ENCODE results near the gene PPP3CA.
"Not testable (repeated sequence)": the region's sequence is repeated elsewhere in the genome, so short reads cannot be mapped to it uniquely, and the experiment has no call there.

Gene PPP3CA

GRCh38 chr4:101035487-101035886, 311.8 kb downstream of the PPP3CA start:
- no peak for DNase-seq

DNA sequence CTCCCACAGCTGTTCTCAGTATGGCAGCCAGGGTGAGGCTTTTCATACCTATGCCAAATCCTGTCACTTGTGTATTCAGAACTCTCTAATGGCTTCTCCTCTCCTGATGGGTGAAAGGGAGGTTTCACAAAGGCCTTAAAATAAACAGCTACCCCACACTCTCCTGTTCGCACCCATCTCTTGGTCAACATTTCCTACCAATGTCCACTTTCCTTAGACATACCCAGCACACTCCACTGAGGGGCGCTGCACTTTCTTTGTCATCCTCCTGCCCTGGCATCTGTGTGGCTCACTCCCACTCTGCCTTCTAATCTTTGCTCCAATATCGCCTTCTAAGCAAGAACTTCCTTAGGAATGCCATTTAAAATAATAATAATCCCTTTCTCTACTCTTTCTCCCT, 313.3 kb downstream of the PPP3CA start:
- DNase-seq, result no peak

GRCh38 chr4:101032541-101032940, 314.8 kb downstream of the PPP3CA start:
- no peak for DNase-seq

DNA sequence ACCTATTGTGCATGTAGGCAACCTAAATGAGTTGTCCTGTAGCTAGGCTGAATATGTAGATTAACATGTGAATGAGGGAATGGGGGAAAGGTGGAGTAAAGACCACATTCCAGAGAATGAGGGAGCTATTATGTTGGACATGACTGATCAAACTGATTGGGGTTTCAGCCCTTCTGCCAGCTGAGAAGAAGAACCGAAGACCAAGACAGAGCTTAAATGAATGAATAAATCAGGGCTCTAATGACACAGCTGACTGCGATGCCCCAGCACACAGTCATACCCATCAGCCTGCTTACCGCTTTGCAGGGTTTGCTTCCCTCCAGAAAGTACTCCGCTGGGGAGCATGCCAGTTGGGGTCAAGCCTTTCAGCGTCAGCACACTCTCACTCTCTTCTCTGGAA, 315.4 kb downstream of the PPP3CA start:
- DNase-seq, result no peak

- no peak for DNase-seq
These were observed 318.4 kb downstream of the PPP3CA start for GRCh38 chr4:101028886-101029285.

GRCh38 chr4:101027721-101028120, 319.6 kb downstream of the PPP3CA start:
- no peak for DNase-seq

GRCh38 chr4:101025755-101026154, 321.6 kb downstream of the PPP3CA start:
- no peak for DNase-seq

DNA sequence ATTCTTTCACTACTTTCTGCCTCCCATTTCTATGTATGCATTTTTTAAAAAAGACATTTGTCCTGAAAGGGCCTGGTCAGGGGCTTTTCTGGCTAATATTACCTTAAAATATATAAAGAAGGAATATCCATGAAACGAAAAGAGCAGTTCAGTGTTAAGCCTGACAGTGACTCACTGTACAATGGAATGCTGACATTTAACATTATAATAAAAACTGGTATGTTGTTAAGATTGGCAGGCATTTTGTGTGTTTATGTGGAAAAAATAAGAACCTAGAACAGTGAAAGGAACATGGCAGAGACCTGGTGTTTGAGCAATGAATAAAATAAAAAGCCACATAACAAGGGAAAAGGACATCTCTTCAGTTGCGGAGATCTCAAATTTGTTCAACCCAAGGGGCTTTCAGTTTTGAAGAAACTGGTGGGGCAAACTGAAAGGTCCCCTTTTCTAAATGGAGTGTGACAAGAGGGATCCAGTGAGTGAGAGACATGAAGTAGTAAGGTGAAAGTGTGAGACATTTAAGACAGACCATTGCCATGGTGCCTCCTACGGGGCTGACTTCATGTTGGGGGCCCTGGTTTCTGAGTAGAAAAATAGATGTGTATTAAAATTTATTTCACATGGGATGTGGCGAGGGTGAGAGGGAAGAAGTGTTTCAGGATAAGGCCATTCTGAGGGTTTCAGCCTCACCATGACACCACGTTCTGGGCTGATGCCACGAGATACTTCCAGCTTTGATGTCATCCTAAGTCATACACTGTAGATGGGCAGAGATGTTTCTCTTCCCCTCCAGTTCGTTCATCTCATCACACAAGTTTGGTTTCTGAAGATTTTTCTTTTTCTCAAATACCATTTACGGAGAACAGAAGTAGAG, 324.9 kb downstream of the PPP3CA start:
- no peak for DNase-seq

GRCh38 chr4:101020956-101021355, 326.4 kb downstream of the PPP3CA start:
- DNase-seq, result peak; percentile 76

- DNase-seq, result peak; percentile 82
These were observed 327.4 kb downstream of the PPP3CA start for GRCh38 chr4:101019941-101020401.

DNA sequence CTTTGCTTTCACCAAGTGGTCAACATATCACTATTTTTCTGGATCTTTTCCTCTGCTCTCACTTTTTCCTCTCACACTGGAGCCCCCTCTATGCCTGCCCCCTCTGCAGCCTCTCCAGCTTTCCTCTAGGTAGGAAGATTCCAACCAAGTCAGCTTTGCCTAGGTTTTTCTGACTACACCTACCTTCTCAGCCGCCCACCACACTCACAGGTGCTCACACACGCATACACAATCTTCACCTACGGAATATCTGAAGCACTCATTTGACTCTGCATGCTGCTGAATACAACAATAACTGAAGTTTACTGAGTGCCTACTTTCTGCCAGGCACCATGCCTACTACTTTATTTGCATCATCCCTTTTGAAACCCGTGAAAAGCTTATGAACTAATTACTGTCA, 328.0 kb downstream of the PPP3CA start:
- peak; percentile 32 for DNase-seq

- peak; percentile 48 for DNase-seq
These were observed 328.5 kb downstream of the PPP3CA start for GRCh38 chr4:101018836-101019235.

DNA sequence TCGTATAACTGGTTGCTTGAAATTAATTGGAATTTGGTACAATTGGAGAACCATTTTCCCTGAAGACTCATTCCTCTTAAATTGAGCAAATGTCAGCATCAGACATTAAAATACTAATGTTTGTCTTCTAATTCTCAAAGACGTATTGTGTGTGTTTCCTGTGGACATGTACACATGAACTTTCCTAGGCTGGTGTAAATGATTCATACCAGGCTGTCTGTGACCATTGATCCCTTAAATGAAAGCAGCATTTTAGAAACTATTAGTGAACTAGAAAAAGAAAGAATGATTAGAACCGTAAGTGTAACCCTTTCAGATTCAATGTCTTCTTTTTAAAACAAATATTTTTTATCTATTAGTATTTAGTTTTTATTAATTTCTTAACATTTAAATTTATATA, 332.9 kb downstream of the PPP3CA start:
- peak; percentile 48 for DNase-seq

- DNase-seq, result no peak
These were observed 336.3 kb downstream of the PPP3CA start for GRCh38 chr4:101010987-101011386.

GRCh38 chr4:101009471-101009870, 337.9 kb downstream of the PPP3CA start:
- DNase-seq, result no peak

GRCh38 chr4:101008503-101008902, 338.8 kb downstream of the PPP3CA start:
- DNase-seq, result no peak

DNA sequence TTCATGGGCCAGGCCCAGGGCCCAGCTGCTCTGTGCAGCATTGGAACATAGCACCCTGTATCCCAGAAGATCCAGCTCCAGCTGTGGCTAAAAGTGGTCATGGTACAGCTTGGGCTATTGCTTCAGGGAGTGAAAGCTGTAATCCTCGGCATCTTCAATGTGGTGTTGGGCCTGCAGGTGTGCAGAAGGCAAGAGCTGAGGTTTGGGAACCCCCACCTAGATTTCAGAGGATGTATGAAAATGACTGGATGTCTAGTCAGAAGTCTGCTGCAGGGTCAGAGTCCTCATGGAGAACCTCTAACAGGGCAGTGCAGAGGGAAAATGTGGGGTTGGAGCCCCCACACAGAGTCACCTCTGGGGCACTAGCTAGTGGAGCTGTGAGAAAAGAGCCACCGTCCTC, 341.7 kb downstream of the PPP3CA start:
- DNase-seq, result no peak

DNA sequence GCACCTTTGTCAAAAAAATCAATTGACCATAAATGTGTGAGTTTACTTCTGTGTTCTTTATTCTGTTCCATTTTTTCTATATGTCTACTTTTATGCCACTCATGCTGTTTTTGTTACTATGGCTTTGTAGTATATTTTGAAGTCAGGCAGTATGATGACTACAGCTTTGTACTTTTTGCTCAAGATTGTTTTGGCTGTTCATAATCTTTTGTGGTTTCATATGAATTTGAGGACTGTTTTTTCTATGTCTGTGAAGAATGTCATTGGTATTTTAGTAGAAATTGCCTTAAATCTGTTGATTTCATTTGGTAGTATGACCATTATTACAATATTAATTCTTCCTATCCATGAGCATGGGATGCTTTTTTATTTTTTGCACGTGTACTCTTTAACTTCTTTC, 346.8 kb downstream of the PPP3CA start:
- no peak for DNase-seq

DNA sequence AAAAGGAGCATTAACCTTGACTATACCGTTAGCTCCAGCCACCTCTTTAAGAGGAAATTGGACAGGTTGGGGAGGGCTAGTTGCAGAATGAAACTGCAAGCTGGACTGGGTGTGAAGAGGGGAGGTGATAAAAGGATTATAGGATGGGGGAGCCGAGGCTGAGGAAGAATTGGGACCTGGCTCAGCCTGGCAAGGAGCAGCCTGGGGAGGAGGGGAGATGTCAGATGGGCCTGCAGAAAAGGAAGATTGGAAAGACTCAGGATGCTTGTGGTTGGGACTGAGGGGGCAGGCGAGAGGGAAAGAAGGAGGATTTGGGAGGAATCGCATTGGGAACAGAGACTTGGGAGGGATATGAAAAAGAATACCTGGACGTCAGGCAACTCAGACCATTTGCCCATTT, 351.7 kb downstream of the PPP3CA start:
- DNase-seq, result no peak

DNA sequence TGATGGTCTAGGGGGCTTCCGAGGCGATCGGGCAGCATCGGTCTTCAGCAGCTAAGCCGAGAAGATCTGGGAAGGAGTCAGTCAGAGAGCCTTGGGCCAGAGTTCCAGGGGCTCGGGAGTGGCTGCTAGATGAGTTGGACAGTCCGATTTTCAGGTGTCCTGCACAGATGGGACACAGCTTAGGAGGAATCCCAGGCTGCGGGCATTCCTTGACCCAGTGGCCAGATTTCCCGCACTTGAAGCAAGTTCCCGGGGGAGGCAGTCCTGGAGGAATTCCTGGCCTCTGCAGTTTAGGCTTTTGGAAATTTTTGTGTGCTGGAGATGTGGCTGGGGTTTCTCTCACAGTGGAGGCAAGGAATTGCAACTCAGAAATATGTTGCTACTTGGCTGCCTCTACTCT, 352.3 kb downstream of the PPP3CA start:
- DNase-seq, result not testable (repeated sequence)

DNA sequence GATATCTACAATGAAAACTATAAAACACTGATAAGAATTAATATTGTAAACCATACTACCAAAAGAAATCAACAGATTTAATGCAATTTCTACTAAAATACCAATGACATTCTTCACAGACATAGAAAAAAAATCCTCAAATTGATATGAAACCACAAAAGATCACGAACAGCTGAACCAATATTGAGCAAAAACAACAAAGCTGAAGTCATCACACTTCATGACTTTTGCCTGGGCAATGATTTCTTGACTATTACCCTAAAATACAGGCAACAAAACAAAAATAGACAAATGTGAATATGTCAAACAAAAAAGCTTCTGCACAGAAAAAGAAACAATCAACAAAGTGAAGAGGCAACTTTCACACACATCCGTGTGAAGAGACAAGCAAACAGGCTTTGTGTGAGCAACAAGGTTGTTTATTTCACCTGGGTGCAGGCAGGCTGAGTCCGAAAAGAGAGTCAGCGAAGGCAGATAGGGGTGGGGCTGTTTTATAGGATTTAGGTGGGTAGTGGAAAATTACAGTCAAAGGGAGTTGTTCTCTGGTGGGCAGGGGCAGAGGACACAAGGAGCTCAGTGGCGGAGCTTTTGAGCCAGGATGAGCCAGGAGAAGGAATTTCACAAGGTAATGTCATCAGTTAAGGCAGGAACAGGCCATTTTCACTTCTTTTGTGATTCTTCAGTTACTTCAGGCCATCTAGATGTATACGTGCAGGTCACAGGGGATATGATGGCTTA, 355.8 kb downstream of the PPP3CA start:
- DNase-seq, result not testable (repeated sequence)

- DNase-seq, result no peak
These were observed 357.9 kb downstream of the PPP3CA start for GRCh38 chr4:100989401-100989800.

- no peak for DNase-seq
These were observed 358.4 kb downstream of the PPP3CA start for GRCh38 chr4:100988876-100989275.

GRCh38 chr4:100986360-100986868, 360.9 kb downstream of the PPP3CA start:
- no peak for DNase-seq
